ENCODE results near the gene KRT39.

- TF ChIP-seq CTCF (IDR thresholded peaks at IDR 0.05 in 4 of 5, conservative IDR thresholded peaks at IDR 0.05 in 1 of 5) = no peak
- no peak for TF ChIP-seq POLR2A (IDR thresholded peaks at IDR 0.05)
Observed at GRCh38 chr17:40966848-40967247, at the start of gene KRT39.
